Measurements from ENCODE around the gene IZUMO1.

Gene IZUMO1

DNA sequence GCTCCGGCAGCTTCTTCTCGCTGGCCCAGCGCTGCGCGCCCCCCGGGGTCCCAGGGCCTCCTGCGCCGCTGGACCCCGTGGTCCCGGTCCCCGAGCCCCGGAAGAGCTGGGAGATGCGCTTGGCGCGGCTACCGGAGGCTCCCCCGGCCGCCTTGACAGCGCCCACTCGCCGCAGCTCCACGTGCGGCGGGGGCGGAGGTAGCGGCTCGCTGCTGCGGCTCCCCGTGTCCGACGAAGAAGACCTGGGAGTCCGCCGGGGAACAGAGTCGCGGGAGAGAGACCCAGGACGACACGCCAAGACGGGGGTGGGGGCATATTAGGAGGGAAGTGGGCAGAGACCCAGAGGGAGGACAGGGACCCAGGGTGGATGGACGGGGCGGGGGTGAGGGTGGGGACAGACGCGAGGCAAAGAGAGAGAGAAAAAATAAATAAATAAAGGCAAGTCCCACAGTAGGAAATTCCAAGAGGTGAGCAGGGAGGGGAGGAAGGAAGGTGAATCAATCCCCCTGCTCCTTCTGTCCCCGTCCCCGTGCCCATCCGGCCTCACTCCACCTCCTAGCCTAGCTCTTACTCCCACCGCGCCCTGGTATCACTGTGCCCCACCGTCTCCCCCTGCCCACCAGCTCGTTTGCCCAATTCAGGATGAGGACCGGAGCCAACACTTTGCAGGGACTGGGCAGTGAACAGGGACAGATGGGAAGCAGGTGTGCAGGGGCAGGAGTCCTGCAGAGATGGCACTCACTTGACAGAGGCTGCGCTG lies 7.1 kb downstream of the IZUMO1 start:
- CTCF ChIA-PET, result interaction anchor here (0.5 to 1.7 kb wide), 14 partner anchors 19 to 166 kb away, joined by 3 to 8 read pairs (median 3); partner anchors contain the start of genes CA11 and HSD17B14
- peak overlapping the region; percentile 79 for H3K27ac ChIP-seq
- TF ChIP-seq, protein P1, sequence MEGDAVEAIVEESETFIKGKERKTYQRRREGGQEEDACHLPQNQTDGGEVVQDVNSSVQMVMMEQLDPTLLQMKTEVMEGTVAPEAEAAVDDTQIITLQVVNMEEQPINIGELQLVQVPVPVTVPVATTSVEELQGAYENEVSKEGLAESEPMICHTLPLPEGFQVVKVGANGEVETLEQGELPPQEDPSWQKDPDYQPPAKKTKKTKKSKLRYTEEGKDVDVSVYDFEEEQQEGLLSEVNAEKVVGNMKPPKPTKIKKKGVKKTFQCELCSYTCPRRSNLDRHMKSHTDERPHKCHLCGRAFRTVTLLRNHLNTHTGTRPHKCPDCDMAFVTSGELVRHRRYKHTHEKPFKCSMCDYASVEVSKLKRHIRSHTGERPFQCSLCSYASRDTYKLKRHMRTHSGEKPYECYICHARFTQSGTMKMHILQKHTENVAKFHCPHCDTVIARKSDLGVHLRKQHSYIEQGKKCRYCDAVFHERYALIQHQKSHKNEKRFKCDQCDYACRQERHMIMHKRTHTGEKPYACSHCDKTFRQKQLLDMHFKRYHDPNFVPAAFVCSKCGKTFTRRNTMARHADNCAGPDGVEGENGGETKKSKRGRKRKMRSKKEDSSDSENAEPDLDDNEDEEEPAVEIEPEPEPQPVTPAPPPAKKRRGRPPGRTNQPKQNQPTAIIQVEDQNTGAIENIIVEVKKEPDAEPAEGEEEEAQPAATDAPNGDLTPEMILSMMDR (conservative IDR thresholded peaks at IDR 0.05; ENCODE audit: low read depth), result no peak
- DNase-seq (ENCODE audit: low spot score), result no peak
- POLR2A ChIA-PET (ENCODE audit: low non-redundant PET), result interaction anchor here (1.4 kb wide), 1 partner anchor 25 kb away, joined by 3 read pairs; no protein-coding TSS in a partner anchor

DNA sequence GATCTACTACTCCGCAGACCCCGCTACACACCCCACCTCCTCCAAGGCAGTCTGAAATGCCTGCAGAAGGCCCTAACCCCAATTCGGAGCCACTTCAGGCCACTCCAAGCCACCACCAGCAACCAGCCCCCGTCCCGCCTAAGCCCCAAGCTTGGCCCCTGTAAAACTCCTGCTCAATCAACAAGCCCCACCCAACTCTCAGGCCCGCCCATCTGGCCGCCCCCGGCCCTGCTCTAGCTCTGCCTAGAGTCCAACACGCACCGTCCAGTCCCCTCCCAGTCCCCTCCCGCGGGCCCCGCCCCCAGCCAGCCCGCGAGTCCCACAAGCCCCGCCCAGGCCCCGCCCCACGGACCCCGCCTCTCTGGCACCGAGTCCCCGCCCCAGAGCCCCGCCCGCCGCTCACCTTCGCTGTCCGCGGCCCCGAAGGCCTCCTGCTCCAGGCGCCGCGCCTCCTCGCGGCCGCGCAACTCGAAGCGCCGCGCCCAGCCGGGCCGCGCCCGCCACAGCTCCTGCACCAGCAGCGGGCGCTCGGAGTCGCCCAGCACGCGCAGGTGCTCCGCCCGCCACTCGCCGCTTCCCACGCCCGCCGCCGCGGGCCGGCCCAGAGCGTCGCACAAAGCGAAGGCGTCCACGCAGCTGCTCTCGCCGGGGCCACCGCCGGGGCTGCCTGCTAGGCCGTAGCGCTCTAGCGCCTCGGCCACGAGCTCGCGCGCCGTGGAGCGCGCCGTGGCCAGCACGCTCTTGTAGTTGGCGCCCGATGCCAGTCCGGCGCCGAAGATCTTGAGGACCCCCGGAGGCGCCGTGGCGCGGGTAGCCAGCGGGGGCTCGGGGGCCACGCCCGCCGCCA lies 7.9 kb downstream of the IZUMO1 start:
- POLR2A ChIA-PET (ENCODE audit: low non-redundant PET), result interaction anchor here (1.4 kb wide), 1 partner anchor 25 kb away, joined by 3 read pairs; no protein-coding TSS in a partner anchor
- H3K27ac ChIP-seq, result peak overlapping the region; percentile 79
- DNase-seq (ENCODE audit: low spot score), result peak; percentile 96
- CTCF ChIA-PET, result interaction anchor here (0.5 to 1.7 kb wide), 14 partner anchors 18 to 808 kb away, joined by 3 to 8 read pairs (median 3); partner anchors contain the start of genes CA11 and HSD17B14
- TF ChIP-seq, protein P1 (conservative IDR thresholded peaks at IDR 0.05; ENCODE audit: low read depth), result peak; percentile 67

DNA sequence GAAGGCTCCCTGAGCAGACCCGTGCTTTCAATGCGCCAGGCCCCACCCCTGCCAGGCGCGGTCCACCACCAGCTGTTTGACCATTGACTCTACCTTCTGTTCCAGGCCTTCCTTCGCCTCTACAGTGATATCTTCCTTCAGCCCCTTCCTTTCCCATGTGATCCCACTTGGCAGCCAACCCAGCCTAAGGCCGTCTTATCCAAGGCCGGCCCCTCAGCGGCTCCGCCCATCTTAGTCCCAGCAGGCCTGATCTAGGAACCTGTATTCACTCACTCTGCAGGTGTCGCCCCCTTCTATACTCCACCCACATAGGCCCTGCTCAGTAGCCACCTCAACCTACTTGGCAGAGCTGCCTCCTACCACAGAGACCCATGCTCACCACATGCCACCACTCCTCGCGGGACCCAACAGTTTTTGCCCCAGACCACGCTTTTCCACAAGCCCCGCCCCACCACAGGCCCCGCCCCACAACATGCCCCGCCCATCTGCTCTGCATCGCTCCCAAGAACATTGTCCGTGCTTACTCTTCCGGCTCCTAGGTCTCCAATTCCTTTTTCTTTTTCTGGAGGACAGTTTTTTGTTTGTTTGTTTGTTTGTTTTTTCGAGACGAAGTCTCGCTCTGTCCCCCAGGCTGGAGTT lies 9.2 kb downstream of the IZUMO1 start:
- peak overlapping the region; percentile 79 for H3K27ac ChIP-seq
- DNase-seq (ENCODE audit: low spot score), result no peak
- TF ChIP-seq, protein P1 (conservative IDR thresholded peaks at IDR 0.05; ENCODE audit: low read depth), result no peak
- POLR2A ChIA-PET (ENCODE audit: low non-redundant PET), result no interaction called here
- CTCF ChIA-PET, result interaction anchor here (0.6 kb wide), 1 partner anchor 81 kb away, joined by 5 read pairs; no protein-coding TSS in a partner anchor

DNA sequence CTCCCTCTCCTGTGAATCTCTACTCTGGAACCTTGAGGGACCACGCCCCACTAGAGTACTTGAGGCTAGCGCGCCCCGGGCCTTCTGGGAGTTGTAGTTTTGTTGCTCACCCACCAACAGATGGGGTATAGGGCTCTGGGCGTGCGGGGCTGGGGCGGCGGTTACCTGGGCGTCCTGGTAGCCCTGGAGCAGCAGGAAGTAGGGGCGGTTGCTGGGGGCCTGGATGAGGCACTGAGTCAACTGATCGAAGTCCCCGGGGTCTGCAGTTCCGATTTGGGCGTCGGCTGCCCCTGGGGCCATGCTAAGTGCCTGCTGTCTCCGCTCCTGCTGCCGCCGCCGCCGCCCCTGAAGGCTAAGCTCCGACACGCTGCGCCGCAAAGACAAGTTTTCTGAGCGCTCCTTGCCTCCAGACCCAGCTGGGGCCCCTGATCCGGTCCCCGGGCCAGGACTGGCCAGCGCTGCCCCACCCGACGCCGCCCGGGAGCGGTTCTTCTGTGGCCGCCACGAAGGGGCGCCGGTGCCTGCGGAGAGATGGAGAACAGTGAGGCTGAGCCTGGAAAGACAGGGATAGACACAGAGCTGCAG lies 11.6 kb downstream of the IZUMO1 start:
- DNase-seq (ENCODE audit: low spot score), result no peak
- TF ChIP-seq, protein P1 (conservative IDR thresholded peaks at IDR 0.05; ENCODE audit: low read depth), result no peak
- CTCF ChIA-PET, result no interaction called here
- POLR2A ChIA-PET (ENCODE audit: low non-redundant PET), result interaction anchor here (0.6 kb wide), 1 partner anchor 222 kb away, joined by 6 read pairs; no protein-coding TSS in a partner anchor
- no peak overlapping the region for H3K27ac ChIP-seq

DNA sequence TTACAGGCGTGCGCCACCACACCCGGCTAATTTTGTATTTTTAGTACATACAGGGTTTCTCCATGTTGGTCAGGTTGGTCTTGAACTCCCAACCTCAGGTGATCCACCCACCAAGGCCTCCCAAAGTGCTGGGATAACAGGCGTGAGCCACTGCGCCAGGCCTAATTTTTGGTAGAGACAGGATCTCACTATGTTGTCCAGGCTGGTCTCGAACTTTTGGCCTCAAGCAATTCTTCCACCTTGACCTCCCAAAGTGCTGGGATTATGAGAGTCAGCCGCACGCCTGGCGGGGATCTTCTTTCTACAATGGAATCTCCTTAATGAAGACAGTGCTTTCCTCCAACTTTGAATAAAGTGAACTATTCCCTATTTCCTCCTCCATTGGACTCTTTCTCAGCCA lies 12.1 kb downstream of the IZUMO1 start:
- POLR2A ChIA-PET (ENCODE audit: low non-redundant PET), result no interaction called here
- TF ChIP-seq, protein P1 (conservative IDR thresholded peaks at IDR 0.05; ENCODE audit: low read depth), result no peak

More for the DNA sequence above, 12.1 kb downstream of the IZUMO1 start:
- no peak for DNase-seq (ENCODE audit: low spot score)
- CTCF ChIA-PET, result no interaction called here
- no peak overlapping the region for H3K27ac ChIP-seq
